Measurements from ENCODE around the gene LCN1.

The LCN1 gene

DNA sequence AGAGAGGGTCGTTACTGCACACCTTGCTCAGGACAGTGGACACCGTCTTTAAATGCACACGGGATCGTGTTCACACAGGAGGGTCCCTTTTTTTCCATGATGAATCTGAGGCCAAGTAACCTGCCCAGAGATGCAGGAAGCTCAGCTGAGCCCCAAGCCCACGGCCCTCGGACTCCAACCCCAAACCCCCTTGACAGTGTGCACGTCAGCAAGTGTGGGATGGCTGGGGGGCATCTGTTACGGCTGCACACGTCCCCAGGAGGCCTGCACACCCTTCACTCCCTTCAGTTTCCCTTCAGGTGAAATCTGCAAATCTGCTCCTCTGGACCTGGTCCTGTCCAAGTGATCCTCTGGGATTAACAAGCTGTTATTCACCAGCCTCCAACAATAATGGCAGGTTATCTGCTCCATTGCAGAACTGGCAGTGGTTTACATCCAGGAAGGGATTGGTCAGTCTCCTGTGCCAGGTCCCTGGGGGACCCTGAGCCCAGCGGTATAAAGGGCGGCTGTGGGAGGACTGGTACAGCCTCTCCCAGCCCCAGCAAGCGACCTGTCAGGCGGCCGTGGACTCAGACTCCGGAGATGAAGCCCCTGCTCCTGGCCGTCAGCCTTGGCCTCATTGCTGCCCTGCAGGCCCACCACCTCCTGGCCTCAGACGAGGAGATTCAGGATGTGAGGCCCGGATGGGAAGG, at the start of gene LCN1:
TSS of gene LCN1 (plus strand) at position 525 of the 692 bp plus-strand sequence. CDS start at position 583, 58 bp downstream.
- no peak for DNase-seq

DNA sequence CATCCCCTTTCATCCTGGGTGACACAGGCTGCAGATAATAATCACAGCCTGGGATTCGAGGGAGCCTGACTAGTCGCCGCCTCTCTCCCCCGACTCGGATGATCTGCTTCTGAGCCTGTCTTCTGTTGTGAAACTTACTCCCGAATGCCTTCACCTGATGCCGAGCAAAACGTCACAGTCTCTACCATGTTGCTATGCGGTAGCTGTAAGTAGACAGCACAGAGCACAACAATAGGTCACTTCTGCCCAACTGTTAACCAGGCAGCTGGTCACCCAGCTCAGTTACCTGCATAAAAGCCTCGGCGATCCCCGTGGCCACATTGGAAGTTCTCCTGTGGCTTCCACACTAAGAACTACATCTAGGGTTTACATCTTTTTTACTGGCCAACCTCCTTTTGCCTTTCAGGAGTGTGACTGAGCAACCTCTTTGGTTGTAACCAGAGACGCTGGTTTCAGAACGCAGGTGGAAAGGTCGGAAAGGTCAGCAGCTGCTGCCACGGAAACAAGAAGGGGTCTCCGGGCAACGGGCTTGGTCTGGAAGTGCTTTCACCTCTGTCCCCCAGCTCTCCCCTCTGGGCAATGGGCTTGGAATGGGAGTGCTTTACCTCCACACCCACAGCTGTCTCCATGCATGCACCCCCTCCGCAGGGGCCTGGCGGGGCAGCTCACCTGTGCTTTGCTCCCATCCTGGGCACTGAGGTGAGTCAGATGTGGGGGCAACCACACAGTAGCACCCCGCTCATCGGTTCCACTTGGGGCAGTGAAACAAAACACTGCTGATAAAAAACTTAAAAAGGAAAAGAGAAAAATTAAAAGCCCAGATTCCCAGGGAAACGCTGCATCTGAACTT, 49.2 kb upstream of the LCN1 start:
- DNase-seq, result no peak

DNA sequence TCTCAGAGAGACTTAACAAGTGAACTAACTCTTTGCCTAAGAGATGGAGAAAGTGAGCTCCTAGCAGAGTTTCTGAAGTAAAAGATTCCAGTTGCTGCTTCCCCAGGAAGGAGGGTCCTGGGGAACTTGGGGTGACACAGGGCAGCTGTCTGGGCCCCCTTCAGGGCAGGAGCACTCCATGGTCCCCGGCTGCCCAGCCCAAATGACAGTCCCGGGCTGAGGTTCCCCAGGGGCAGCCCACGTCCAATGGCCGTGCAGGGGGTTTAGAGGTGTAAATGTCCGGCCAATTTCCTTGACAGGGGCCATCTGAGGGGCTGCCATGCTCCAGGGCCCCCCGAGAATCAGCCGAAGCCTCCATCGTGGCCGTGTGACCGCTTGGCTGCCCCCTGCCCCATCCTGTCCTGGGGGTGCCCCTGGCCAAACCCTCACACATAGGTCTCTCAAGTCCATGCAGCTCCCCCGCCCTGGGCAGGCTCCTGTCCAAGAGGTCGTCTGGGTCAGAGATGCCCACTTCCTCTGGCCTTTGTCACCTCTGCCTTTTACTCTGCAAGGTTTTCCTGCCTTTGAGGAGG, 47.2 kb upstream of the LCN1 start:
- no peak for DNase-seq

DNA sequence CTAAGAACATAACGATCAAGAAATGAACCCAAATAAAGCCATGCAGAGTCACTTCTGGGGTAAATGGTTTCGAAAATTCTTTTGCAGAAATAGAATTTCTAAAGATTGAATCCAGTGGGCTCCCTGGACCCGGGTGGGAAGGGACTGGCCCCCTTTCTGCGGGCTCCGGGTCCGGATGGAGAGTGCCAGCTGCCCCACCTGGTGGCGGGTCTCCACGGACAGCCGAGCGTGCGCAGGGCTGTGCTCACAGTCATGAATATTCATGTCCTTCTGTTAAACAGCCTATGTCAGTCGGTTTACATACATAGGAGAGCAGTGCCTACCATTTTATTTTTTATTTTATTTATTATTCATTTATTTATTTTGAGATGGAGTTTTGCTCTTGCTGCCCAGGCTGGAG, 46.3 kb upstream of the LCN1 start:
- no peak for DNase-seq

GRCh38 chr9:135476561-135477355, 44.5 kb upstream of the LCN1 start:
- DNase-seq, result no peak

- no peak for DNase-seq
Measured at GRCh38 chr9:135478191-135478590, 43.0 kb upstream of the LCN1 start.

- DNase-seq, result no peak
Measured at GRCh38 chr9:135478829-135479468, 42.3 kb upstream of the LCN1 start.

DNA sequence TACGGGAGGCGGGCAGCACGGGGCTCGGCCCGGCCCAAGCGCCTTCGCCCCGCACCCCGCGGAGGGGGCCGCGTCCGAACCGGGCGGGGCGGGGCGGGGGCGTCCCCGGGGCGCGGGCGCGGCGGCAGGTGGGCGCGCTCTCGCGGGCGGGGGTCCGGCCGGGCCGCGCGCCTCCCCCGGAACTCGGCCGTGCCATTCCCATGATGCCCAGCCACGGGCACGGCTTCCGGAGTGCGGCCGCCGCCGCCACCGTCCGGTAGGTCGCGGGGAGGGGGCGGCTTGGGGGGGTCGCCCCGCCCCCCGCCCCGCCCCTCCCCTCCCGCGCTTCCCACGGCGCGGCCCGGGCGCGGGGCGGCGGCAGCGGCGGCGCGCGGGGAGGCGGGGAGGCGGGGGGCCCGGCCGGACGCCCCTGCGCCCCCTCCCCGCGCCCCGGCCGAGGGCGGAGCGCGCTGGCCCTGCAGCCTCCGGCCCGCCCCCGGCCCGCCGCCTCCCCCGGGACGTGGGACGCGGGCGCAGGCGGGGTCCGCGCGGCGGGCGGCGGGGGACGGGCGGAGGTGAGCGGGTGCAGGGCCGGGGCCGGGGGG, 41.7 kb upstream of the LCN1 start, which contains the start of gene PPP1R26:
TSS of gene PPP1R26 (plus strand) at position 314 of the 584 bp plus-strand sequence. CDS start 4,729 bp downstream, outside the sequence.
- no peak for DNase-seq

GRCh38 chr9:135480071-135480939, 40.9 kb upstream of the LCN1 start:
- DNase-seq, result no peak

DNA sequence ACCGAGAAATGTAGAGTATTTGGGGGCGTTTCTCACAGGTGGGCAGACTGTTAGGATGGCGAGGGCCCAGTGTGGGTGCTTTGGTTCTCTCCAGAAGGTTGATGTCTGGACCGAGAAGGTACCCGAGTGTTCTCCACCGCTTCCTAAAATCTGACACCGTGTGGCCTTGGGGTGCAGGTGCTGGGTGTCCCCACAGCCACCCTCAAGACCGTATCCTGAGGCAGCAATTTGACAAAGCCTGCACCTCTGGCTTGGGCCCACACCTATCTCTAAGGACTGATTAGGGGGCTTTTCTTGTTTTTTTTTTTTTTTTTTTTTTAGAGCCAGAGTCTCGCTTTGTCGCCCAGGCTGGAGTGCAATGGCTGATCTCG, 40.3 kb upstream of the LCN1 start:
- DNase-seq, result no peak

GRCh38 chr9:135482015-135482754, 39.1 kb upstream of the LCN1 start:
- no peak for DNase-seq

- DNase-seq, result no peak
Measured at GRCh38 chr9:135484460-135485277, 36.6 kb upstream of the LCN1 start.

DNA sequence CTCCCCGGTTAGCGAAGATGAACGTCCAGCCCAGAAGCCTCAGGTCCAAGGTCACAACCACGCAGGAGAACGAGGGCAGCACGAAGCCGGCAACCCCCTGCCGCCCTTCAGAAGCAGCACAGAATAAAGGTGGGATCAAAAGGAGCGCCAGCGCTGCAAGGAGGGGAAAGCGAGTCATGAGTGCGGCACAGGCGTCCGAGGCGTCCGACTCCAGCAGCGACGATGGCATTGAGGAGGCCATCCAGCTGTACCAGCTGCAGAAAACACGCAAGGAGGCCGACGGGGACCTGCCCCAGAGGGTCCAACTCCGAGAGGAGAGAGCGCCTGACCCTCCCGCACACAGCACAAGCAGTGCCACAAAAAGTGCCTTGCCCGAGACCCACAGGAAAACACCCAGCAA, 35.9 kb upstream of the LCN1 start:
- DNase-seq, result no peak

DNA sequence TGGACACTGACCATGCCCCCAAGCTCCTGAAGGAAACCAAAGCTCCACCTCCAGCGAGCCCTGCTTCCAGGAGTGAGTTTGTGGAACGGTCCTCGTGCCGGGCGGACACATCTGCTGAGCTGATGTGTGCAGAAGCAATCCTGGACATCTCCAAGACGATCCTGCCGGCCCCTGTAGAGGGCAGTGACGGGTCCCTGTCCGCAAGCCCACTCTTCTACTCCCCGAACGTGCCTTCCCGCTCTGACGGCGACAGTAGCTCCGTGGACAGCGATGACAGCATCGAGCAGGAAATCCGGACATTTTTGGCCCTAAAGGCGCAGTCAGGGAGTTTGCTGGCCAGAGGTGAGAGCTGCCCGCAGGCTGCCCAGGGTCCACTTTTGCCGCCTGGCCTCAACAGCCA, 35.4 kb upstream of the LCN1 start:
- DNase-seq, result no peak

GRCh38 chr9:135486267-135487065, 34.8 kb upstream of the LCN1 start:
- no peak for DNase-seq

GRCh38 chr9:135487281-135488012, 33.8 kb upstream of the LCN1 start:
- DNase-seq, result no peak

DNA sequence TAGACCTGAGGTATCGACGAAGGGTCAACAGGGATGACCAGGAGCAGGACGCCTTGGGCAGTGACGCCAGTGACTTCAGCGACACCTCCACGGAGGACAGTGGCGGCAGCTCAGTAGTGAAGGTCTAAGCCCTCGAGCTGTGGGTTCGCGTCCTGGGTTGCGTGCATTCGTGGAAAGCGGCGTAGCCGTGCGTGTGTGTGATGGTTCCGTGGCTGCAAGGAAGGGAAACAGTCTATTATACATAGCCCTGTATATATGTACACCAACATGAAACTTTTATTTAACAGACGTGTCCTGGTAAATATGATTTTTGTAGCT, 33.3 kb upstream of the LCN1 start:
- DNase-seq, result no peak

- DNase-seq, result no peak
Measured at GRCh38 chr9:135488527-135488926, 32.7 kb upstream of the LCN1 start.
